ENCODE data around the gene GIMAP5.
A peak's percentile ranks its signal among the peaks of the same experiment; 100 is the strongest.

GIMAP5 gene

GRCh38 chr7:150778014-150778737, 41.0 kb downstream of the GIMAP5 start:
- DNase-seq = no peak

- DNase-seq = peak; percentile 69
These were observed 41.6 kb downstream of the GIMAP5 start for GRCh38 chr7:150778738-150779301.

- DNase-seq = no peak
These were observed 43.1 kb downstream of the GIMAP5 start for GRCh38 chr7:150780292-150780691.

- DNase-seq = no peak
These were observed 43.9 kb downstream of the GIMAP5 start for GRCh38 chr7:150781103-150781502.

GRCh38 chr7:150781961-150782360, 44.7 kb downstream of the GIMAP5 start:
- DNase-seq = no peak

GRCh38 chr7:150784120-150784736, 47.0 kb downstream of the GIMAP5 start:
- DNase-seq = no peak

- DNase-seq = no peak
These were observed 47.7 kb downstream of the GIMAP5 start for GRCh38 chr7:150784954-150785353.

- DNase-seq = peak; percentile 72
These were observed 50.4 kb downstream of the GIMAP5 start for GRCh38 chr7:150787321-150788281.

- DNase-seq = no peak
These were observed 51.5 kb downstream of the GIMAP5 start for GRCh38 chr7:150788474-150789269.

- no peak for DNase-seq
These were observed 53.3 kb downstream of the GIMAP5 start for GRCh38 chr7:150790416-150791075.

- no peak for DNase-seq
These were observed 54.1 kb downstream of the GIMAP5 start for GRCh38 chr7:150791304-150791703.

GRCh38 chr7:150791746-150792452, 54.7 kb downstream of the GIMAP5 start:
- no peak for DNase-seq

Measured in hematopoietic multipotent progenitor cell treated with erythropoietin and hydrocortisone succinate and interleukin-3 and kit ligand, for 8 days (in vitro differentiated cells).